HepG2 (cell line): ENCODE data around the gene NCKAP5L. TPM values are rescaled to one million over a fixed set of nuclear protein-coding genes. Genes with fewer than 3 reads are reported as not detected.

Experiments used
- ATAC-seq: fragments of 200-7000 bp; cut with Tn5 transposase; 3 replicates; pipeline ENCODE4 v1.9.1; 2020; ENCODE audit warnings: mild to moderate bottlenecking, moderate library complexity
- BruUV-seq: library from RNA; stranded (reverse); fragments of 400-500 nt; replicated peaks from 2 replicates; lab custom pipeline; 2021; lab: Mats Ljungman, UMichigan
- CTCF ChIA-PET: fragments of 300-600 bp; formaldehyde crosslinking; extraction: SDS; loops from one replicate; lab custom pipeline; 2021; ENCODE audit warnings: low total read pairs, inconsistent platforms, low intra/inter-chr PET ratio; lab: Yijun Ruan, JAX
- POLR2A ChIA-PET: fragments of 350-600 bp; sonication (Branson Sonifier 250); formaldehyde crosslinking; loops from one replicate; lab custom pipeline; 2020; ENCODE audit warnings: antibody characterized with exemption, inconsistent platforms; lab: Yijun Ruan, JAX
- DNase-seq: peaks from one replicate; pipeline ENCODE4 v3.0.0-alpha.2; 2015; ENCODE audit warnings: low spot score
- FAIRE-seq: peaks from 3 replicates; lab custom pipeline; 2011; peaks lifted over from hg19 to GRCh38; lab: Jason Lieb, UNC
- H2AFZ ChIP-seq: one replicate; pipeline ENCODE4 v1.6.1; 2011; ENCODE audit warnings: low read length, inconsistent platforms
- H3K27ac ChIP-seq: fragments of 300-600 bp; 3 replicates; pipeline ENCODE4 v1.8.0; 2011; ENCODE audit warnings: mixed run types, mild to moderate bottlenecking, mixed read lengths, low read length, inconsistent platforms; ENCODE audit not compliant: insufficient read depth; ENCODE audit errors: extremely low read length
- H3K27me3 ChIP-seq, 2 experiments: fragments of 200-600 bp in 1 of 2; 2 replicates in 1 of 2; 3 replicates in 1 of 2; pipeline versions ENCODE4 v1.6.0 to v1.8.0; 2011; ENCODE audit warnings: low read length in 2 of 2, mild to moderate bottlenecking in 2 of 2, moderate library complexity in 2 of 2, inconsistent platforms in 1 of 2; ENCODE audit not compliant: insufficient read depth in 2 of 2, control insufficient read depth in 1 of 2
- H3K36me3 ChIP-seq, 2 experiments: fragments of 200-600 bp in 1 of 2; replicated peaks in 1 of 2; 2 replicates in 1 of 2; 3 replicates in 1 of 2; pipeline versions ENCODE4 v1.5.1 to v1.8.0; 2011; ENCODE audit warnings: low read length in 2 of 2, inconsistent platforms in 1 of 2; ENCODE audit not compliant: insufficient read depth in 2 of 2, control insufficient read depth in 1 of 2
- H3K4me1 ChIP-seq: 2 replicates; pipeline ENCODE4 v1.5.1; 2012; ENCODE audit warnings: low read length, inconsistent platforms; ENCODE audit not compliant: insufficient read depth
- H3K4me2 ChIP-seq: 2 replicates; pipeline ENCODE4 v1.6.0; 2011; ENCODE audit warnings: low read depth, low read length, inconsistent platforms
- H3K4me3 ChIP-seq, 3 experiments: fragments of 200-600 bp in 1 of 3; sonication (generic), shearing (Covaris generic) in 1 of 3; replicated peaks in 1 of 3; 2 replicates each; pipeline ENCODE4 v1.5.1; 2011 to 2016; ENCODE audit warnings: low read length in 3 of 3, inconsistent platforms in 2 of 3, low read depth in 2 of 3, mild to moderate bottlenecking in 2 of 3, control low read depth in 1 of 3, mixed read lengths in 1 of 3; ENCODE audit not compliant: insufficient read depth in 1 of 3
- H3K79me2 ChIP-seq: one replicate; pipeline ENCODE4 v1.6.1; 2011; ENCODE audit warnings: low read length, inconsistent platforms; ENCODE audit not compliant: insufficient read depth
- H3K9ac ChIP-seq: 2 replicates; pipeline ENCODE4 v1.6.0; 2011; ENCODE audit warnings: mild to moderate bottlenecking, low read depth, low read length, inconsistent platforms; ENCODE audit not compliant: insufficient read depth
- H3K9me3 ChIP-seq: 2 replicates; pipeline ENCODE4 v1.5.1; 2012; ENCODE audit warnings: mild to moderate bottlenecking, low read length
- H4K20me1 ChIP-seq: 2 replicates; pipeline ENCODE4 v1.6.0; 2011; ENCODE audit warnings: inconsistent platforms, mild to moderate bottlenecking, low read length, moderate library complexity; ENCODE audit not compliant: insufficient read depth
- EEA1 ChIP-seq: sonication (generic); formaldehyde crosslinking; IDR thresholded peaks from 2 replicates; pipeline ENCODE4 v1.5.1; 2020; ENCODE audit warnings: mild to moderate bottlenecking, missing genetic modification reagents, borderline replicate concordance
- NRL ChIP-seq: sonication (generic); formaldehyde crosslinking; IDR thresholded peaks from 2 replicates; pipeline ENCODE4 v1.5.0; 2020; ENCODE audit warnings: missing genetic modification reagents, mild to moderate bottlenecking, moderate library complexity, borderline replicate concordance
- SMC3 ChIP-seq: IDR thresholded peaks from 2 replicates; pipeline ENCODE4 v1.6.1; 2011; ENCODE audit warnings: low read length, improper control_type of control experiment
- SPEN ChIP-seq: sonication (generic); formaldehyde crosslinking; IDR thresholded peaks from 2 replicates; pipeline ENCODE4 v1.5.1; 2020; ENCODE audit warnings: low read depth, mild to moderate bottlenecking, missing genetic modification reagents
- ZNF143 ChIP-seq: sonication (generic); formaldehyde crosslinking; IDR thresholded peaks from 2 replicates; pipeline ENCODE4 v1.4.0; 2020; ENCODE audit warnings: missing genetic modification reagents
- ZNF3 ChIP-seq: IDR thresholded peaks from 2 replicates; pipeline ENCODE4 v1.7.0; 2017; ENCODE audit warnings: inconsistent platforms
- ZNF644 ChIP-seq: IDR thresholded peaks from 2 replicates; pipeline ENCODE4 v1.6.1; 2016; ENCODE audit warnings: low read depth
- WGBS: methylation state at CpG from one replicate; pipeline ENCODE4 v1.1.6; 2017; ENCODE audit warnings: low lambda C conversion rate; 5-methylcytosine and 5-hydroxymethylcytosine counted together
- in situ Hi-C: cut with HindIII; loops from 2 replicates; pipeline ENCODE4 v1.10.0; 2017; ENCODE audit warnings: low pct_unique_long_range_greater_than_20kb; ENCODE audit not compliant: extremely low pct_ligation_motif_present
- intact Hi-C: fragments of 100-400 bp; cut with micrococcal nuclease; formaldehyde crosslinking; loops from one replicate; pipeline ENCODE4 v1.10.0; 2022; ENCODE audit not compliant: unreplicated experiment
- polyA plus RNA-seq, 8 experiments: library from polyadenylated mRNA; depleted of rRNA in 3 of 8; stranded (reverse) in 7 of 8; unstranded in 1 of 8; fragments of >200 nt; fragmentation: Illumina TruSeq in 4 of 8; extraction: Trizol in 4 of 8; gene quantifications; 2 replicates each; pipeline versions ENCODE4 v1.2.1 to v1.2.3, GENCODE V29; 2011 to 2016; ENCODE audit warnings: low read depth in 4 of 8, missing spikeins in 1 of 8, mixed read lengths in 1 of 8; ENCODE audit not compliant: insufficient read depth in 1 of 8
- total RNA-seq, 5 experiments: library from RNA; depleted of rRNA; stranded (reverse); fragments of >200 nt; fragmentation: Illumina TruSeq; extraction: Trizol; gene quantifications; 2 replicates each; pipeline ENCODE4 v1.2.3, GENCODE V29; 2016; ENCODE audit warnings: low read depth in 1 of 5
- TF ChIP-seq, protein P1 (sequence below): sonication (generic); formaldehyde crosslinking; IDR thresholded peaks from 2 replicates; pipeline ENCODE4 v1.4.0; 2020; ENCODE audit warnings: missing genetic modification reagents, borderline replicate concordance
- TF ChIP-seq, protein P2 (sequence below): sonication (generic); formaldehyde crosslinking; IDR thresholded peaks from 2 replicates; pipeline ENCODE4 v1.5.1; 2020; ENCODE audit warnings: mild to moderate bottlenecking, missing genetic modification reagents

The NCKAP5L gene
- total and polyA plus RNA-seq, 2 of the 13 experiments (the other 11 are each of a cell fraction or from before 2014, with no cell fraction given) = 4.1 to 9.0 TPM

DNA sequence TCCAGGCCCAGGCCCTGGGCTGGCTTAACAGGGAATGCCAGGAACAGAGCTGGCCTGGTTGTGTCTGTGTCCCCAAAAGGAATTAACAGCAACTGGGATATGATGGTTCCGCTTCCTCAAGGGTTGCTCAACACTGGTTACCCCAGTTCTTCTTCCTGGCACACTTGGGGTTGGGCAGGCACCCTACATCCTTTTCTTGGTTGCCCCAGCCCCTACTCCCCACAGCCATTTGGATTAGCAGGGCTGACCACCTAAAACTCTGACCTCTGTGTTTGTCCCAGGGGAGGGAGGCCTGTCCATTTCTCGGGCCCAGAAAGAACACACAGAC, 30.8 kb downstream of the NCKAP5L start:
- ATAC-seq (no peak), FAIRE-seq (no peak), DNase-seq (no peak)
- no peak for TF ChIP-seq EEA1 (CRISPR knock-in tag)
- TF ChIP-seq ZNF3 = no peak
- TF ChIP-seq ZNF644 (CRISPR knock-in tag) = no peak
- no peak for TF ChIP-seq NRL (CRISPR knock-in tag)
- TF ChIP-seq ZNF143 (CRISPR knock-in tag) = no peak
- TF ChIP-seq, protein P1, sequence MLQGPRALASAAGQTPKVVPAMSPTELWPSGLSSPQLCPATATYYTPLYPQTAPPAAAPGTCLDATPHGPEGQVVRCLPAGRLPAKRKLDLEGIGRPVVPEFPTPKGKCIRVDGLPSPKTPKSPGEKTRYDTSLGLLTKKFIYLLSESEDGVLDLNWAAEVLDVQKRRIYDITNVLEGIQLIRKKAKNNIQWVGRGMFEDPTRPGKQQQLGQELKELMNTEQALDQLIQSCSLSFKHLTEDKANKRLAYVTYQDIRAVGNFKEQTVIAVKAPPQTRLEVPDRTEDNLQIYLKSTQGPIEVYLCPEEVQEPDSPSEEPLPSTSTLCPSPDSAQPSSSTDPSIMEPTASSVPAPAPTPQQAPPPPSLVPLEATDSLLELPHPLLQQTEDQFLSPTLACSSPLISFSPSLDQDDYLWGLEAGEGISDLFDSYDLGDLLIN (CRISPR knock-in tag) = no peak
- TF ChIP-seq, protein P2, sequence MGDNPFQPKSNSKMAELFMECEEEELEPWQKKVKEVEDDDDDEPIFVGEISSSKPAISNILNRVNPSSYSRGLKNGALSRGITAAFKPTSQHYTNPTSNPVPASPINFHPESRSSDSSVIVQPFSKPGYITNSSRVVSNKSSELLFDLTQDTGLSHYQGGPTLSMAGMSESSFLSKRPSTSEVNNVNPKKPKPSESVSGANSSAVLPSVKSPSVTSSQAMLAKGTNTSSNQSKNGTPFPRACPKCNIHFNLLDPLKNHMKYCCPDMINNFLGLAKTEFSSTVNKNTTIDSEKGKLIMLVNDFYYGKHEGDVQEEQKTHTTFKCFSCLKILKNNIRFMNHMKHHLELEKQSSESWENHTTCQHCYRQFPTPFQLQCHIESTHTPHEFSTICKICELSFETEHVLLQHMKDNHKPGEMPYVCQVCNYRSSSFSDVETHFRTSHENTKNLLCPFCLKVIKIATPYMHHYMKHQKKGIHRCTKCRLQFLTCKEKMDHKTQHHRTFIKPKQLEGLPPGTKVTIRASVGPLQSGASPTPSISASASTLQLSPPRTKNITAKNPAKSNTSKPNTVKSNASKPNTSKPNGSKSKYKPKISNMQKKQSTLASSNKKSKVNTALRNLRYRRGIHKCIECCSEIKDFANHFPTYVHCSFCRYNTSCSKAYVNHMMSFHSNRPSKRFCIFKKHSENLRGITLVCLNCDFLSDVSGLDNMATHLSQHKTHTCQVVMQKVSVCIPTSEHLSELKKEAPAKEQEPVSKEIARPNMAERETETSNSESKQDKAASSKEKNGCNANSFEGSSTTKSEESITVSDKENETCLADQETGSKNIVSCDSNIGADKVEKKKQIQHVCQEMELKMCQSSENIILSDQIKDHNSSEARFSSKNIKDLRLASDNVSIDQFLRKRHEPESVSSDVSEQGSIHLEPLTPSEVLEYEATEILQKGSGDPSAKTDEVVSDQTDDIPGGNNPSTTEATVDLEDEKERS = no peak
- no peak for TF ChIP-seq SPEN (CRISPR knock-in tag)
- TF ChIP-seq SMC3 = no peak
- Histone ChIP-seq H2AFZ (no peak overlapping the region), H3K79me2 (no peaks in the 10 kb centered on the region), H3K9me3 (no peaks in the 10 kb centered on the region), H3K9ac (no peak overlapping the region), H3K4me1 (peaks cover 20% of the 10 kb centered on the region), H3K27me3 (no peaks in the 10 kb centered on the region), H3K4me2 (no peak overlapping the region), H4K20me1 (no peaks in the 10 kb centered on the region), H3K36me3 (peaks cover 17 to 42% of the 10 kb centered on the region in 2 experiments), H3K4me3 (no peak overlapping the region), H3K27ac (no peak overlapping the region)
- no TSS peak for BruUV-seq
- CTCF ChIA-PET = no interaction called here
- WGBS = 100% methylated on average over 2 of the region's 2 CpGs
- intact Hi-C loops = no loop called here
- in situ Hi-C loops = no loop called here
- POLR2A ChIA-PET = no interaction called here
